Activated naive CD4-positive, alpha-beta T cell treated with anti-CD3 and anti-CD28 coated beads, Interleukin-2, amount 10 ng/mL, durations not matched to agents 7 days and 5 days (primary cell): ENCODE data around the gene MUC22.
A peak's percentile ranks its signal among the peaks of the same experiment; 100 is the strongest.
"Not testable (repeated sequence)": the region's sequence is repeated elsewhere in the genome, so short reads cannot be mapped to it uniquely, and the experiment has no call there.

Source experiments
- CTCF ChIA-PET: fragments of 350-600 bp; sonication (Branson Sonifier 250); formaldehyde crosslinking; loops from one replicate; lab custom pipeline; 2021; ENCODE audit warnings: antibody characterized with exemption; lab: Charles Lee
- DNase-seq: peaks from one replicate; pipeline ENCODE4 v3.0.0-alpha.2; 2020
- H3K27ac Mint-ChIP-seq: one replicate; pipeline ENCODE4 v1.8.0; 2021; ENCODE audit warnings: mild to moderate bottlenecking, moderate library complexity, mixed read lengths
- H3K27me3 Mint-ChIP-seq: one replicate; pipeline ENCODE4 v1.8.0; 2021; ENCODE audit warnings: mild to moderate bottlenecking, mixed read lengths
- H3K36me3 Mint-ChIP-seq: one replicate; pipeline ENCODE4 v1.8.0; 2021; ENCODE audit warnings: mixed read lengths
- H3K4me1 Mint-ChIP-seq: one replicate; pipeline ENCODE4 v1.8.0; 2021; ENCODE audit warnings: mixed read lengths
- H3K4me3 Mint-ChIP-seq: one replicate; pipeline ENCODE4 v1.8.0; 2021; ENCODE audit warnings: mild to moderate bottlenecking, moderate library complexity, mixed read lengths
- H3K9me3 Mint-ChIP-seq: one replicate; pipeline ENCODE4 v1.8.0; 2021; ENCODE audit warnings: mixed read lengths

Gene MUC22

DNA sequence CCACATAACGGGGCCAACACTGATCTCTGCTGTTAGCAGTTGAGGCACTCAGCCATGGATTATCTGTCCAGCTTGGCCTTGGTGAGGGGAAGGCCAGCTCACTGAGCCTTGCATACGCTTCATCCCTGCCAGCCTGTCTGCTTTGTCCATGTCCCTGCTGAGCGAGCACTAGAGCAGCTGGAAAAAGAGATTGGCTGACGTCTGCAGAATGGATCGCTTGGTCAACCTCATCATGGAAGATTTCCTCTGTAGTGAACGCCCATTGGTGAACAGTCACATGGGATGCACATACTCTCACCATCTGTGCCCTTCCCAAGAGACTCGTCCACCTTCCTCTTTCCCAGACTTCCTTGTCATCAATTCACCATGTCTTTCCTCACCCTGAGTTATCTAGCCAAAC, 26.9 kb downstream of the MUC22 start:
- no peak for DNase-seq
- no peaks in the 10 kb centered on the region for H3K36me3 Mint-ChIP-seq
- H3K4me1 Mint-ChIP-seq = no peaks in the 10 kb centered on the region
- H3K27ac Mint-ChIP-seq = no peak overlapping the region
- peaks cover 14% of the 10 kb centered on the region for H3K27me3 Mint-ChIP-seq
- CTCF ChIA-PET = no interaction called here
- no peaks in the 10 kb centered on the region for H3K9me3 Mint-ChIP-seq
- H3K4me3 Mint-ChIP-seq = no peak overlapping the region

DNA sequence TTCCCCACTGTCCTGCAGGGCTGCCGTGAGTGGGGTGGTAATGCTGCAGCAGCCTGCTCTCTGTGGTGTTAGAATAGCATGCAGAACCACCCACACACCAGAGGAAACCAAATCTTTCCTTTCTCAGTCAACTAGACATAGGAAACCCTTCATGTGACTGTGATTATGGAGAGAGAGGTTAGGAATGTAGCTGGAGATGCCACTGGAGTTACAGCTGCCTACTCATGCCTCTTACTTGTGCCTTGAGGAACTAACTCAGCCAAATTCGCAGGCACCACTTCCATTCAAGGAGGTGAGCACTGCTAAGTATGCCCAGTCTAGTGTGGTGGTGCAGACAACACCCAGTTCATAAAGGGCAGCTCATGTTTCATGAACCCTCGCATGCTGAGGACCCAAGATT, 27.4 kb downstream of the MUC22 start:
- peaks cover 16% of the 10 kb centered on the region for H3K27me3 Mint-ChIP-seq
- CTCF ChIA-PET = no interaction called here
- no peak for DNase-seq
- H3K9me3 Mint-ChIP-seq = no peaks in the 10 kb centered on the region
- no peaks in the 10 kb centered on the region for H3K36me3 Mint-ChIP-seq
- no peak overlapping the region for H3K27ac Mint-ChIP-seq
- H3K4me1 Mint-ChIP-seq = peaks cover under 1% of the 10 kb centered on the region
- H3K4me3 Mint-ChIP-seq = no peak overlapping the region

DNA sequence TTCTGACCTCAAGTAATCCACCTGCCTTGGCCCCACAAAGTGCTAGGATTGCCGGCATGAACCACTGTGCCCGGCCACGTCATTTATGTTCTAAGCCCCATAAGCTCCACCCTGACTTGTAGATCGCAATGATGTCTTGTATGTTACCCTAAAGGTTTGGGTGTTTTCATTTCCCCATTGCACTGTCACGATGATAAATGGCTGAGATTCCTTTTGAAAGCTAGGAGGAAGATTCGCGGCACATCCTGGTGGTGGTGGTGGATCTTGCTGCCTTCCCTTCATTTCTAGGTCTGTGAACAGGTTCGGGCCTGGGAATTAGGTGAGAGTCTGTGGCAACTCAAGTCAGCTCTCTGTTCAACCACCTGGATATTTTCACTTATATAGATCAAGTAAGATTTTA, 28.3 kb downstream of the MUC22 start:
- Mint-ChIP-seq H3K27ac (no peak overlapping the region), H3K27me3 (peaks cover 14% of the 10 kb centered on the region), H3K36me3 (no peaks in the 10 kb centered on the region)

DNA sequence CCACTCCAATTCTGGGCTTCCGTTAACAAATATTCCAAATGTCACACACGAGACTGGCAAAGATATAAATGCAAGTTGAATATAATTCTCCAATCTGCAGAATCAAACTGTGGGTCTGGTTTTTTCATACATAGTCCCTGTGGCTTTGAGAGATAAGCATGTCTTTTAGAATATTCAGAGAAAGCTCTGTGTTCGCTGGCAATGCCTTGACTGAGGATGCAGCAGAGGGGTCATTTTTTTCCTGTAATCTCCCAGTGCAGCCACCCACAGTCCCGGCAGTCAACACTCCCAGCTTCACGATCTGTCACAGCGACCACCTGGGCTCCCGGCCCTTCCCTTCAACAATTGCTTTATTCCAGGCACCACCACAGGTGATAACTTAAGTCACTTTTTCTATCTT, 30.5 kb downstream of the MUC22 start:
- H3K27ac Mint-ChIP-seq = no peak overlapping the region
- peaks cover 3% of the 10 kb centered on the region for H3K4me1 Mint-ChIP-seq
- peaks cover 30% of the 10 kb centered on the region for H3K27me3 Mint-ChIP-seq
- H3K4me3 Mint-ChIP-seq = no peak overlapping the region
- H3K36me3 Mint-ChIP-seq = no peaks in the 10 kb centered on the region
- CTCF ChIA-PET = interaction anchor here (1.2 to 2.0 kb wide), 2 partner anchors 126 kb away, joined by 5 to 9 read pairs; partner anchors contain the start of gene VARS2
- H3K9me3 Mint-ChIP-seq = no peaks in the 10 kb centered on the region
- no peak for DNase-seq

More for the DNA sequence above, 28.3 kb downstream of the MUC22 start:
- peaks cover 3% of the 10 kb centered on the region for H3K4me1 Mint-ChIP-seq
- no peak for DNase-seq
- H3K9me3 Mint-ChIP-seq = no peaks in the 10 kb centered on the region
- no peak overlapping the region for H3K4me3 Mint-ChIP-seq
- CTCF ChIA-PET = interaction anchor here (0.8 kb wide), 1 partner anchor 89 kb away, joined by 3 read pairs; no protein-coding TSS in a partner anchor

DNA sequence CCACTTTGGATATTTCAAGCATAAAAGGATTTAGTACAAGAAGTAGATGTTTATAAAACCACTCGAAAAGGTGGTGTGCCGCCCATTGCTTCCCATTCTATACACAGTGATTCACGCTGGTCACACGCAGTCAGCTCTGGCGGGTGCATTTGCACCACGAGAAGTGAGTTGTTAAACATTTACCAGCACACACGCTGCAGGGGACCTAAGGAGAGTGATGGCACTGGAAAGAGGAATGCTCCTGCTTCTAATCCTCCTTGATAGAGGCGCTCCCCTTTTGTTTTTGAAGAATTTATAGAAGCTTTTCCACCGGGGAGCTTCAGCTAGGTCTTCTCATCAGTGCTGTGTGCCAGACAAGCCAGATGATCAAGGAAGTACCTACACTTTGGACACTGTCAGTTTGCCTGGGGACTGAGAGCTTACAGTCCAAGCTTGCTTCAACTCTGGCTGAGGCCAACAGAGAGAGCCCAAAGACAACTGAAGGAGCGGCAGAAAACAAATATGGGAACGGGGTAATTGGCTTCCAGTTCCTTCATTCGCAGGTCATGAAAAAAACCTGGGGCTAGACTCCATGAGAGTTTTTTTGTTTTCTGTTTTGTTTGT, 31.2 kb downstream of the MUC22 start:
- H3K27ac Mint-ChIP-seq = no peak overlapping the region
- CTCF ChIA-PET = interaction anchor here (1.3 to 2.0 kb wide), 2 partner anchors 10 to 126 kb away, joined by 6 to 9 read pairs; partner anchors contain the start of gene VARS2
- H3K27me3 Mint-ChIP-seq = peaks cover 35% of the 10 kb centered on the region
- H3K9me3 Mint-ChIP-seq = no peaks in the 10 kb centered on the region
- peaks cover 3% of the 10 kb centered on the region for H3K4me1 Mint-ChIP-seq
- no peak overlapping the region for H3K4me3 Mint-ChIP-seq
- H3K36me3 Mint-ChIP-seq = no peaks in the 10 kb centered on the region
- DNase-seq = no peak

DNA sequence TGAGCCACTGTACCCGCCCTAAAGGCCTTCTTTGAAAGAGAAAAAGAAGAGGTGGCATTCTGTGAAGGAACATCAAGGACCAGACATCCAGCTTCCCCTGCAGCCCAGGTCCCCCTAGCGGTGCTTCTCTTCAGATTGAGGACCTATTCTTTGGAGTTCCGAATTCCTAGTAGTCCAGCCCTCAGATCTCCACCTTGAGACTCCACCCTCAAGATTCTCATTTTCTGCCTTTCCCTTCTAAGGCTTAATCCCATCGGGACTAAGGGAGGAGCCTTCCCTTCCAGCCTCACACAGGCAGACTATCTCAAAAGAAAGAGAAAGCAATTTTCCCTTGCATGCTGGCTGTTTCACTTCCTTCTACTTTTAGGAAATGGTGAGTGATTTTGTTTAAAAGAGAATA, 32.5 kb downstream of the MUC22 start:
- DNase-seq = peak; percentile 27
- Mint-ChIP-seq H3K9me3 (no peaks in the 10 kb centered on the region), H3K4me3 (no peak overlapping the region), H3K4me1 (peaks cover 3% of the 10 kb centered on the region), H3K27ac (no peak overlapping the region), H3K27me3 (peaks cover 45% of the 10 kb centered on the region), H3K36me3 (no peaks in the 10 kb centered on the region)
- CTCF ChIA-PET = interaction anchor here (1.3 to 2.0 kb wide), 2 partner anchors 9 to 128 kb away, joined by 6 to 9 read pairs; partner anchors contain the start of gene VARS2

DNA sequence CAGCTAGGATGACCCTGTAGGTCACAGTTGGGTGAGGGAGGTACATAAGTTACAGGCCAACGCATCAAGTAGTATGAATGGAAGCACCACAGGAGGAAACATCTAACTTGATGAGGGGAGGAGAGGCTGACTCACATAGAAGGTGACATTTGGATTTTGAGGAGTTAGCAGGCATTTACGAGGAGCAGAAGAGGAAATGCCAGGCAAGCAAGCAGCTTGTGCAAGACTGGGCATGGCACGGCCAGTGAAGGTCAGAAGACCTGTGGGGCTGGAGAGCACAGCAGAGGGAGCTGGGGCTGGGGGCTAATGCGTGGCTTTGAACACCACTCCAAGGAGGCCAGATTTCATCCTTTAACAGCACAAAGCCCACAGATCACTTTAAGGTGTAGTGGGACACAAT, 37.8 kb downstream of the MUC22 start:
- Mint-ChIP-seq H3K9me3 (no peaks in the 10 kb centered on the region), H3K27ac (no peak overlapping the region), H3K4me3 (no peak overlapping the region), H3K27me3 (peaks cover 59% of the 10 kb centered on the region), H3K36me3 (no peaks in the 10 kb centered on the region), H3K4me1 (no peaks in the 10 kb centered on the region)
- CTCF ChIA-PET = no interaction called here
- no peak for DNase-seq

DNA sequence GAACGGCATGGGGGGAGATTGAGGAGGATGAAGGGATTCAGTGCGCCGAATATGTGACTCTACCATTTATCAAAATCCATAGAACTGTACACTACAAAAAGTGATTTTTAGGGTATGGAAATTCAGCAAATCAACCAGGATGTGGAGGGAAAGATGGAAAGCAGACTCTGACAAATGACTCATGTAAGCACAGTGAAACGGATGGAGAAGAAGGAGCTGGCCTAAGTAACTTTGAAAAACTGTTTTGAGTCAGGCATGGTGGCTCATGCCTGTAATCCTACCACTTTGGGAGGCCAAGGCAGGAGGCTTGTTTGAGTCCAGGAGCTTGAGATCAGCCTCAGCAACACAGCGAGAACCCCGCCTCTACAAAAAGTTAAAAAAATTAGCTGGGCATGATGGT, 39.2 kb downstream of the MUC22 start:
- H3K27me3 Mint-ChIP-seq = peaks cover 66% of the 10 kb centered on the region
- H3K27ac Mint-ChIP-seq = no peak overlapping the region
- no peaks in the 10 kb centered on the region for H3K9me3 Mint-ChIP-seq
- H3K36me3 Mint-ChIP-seq = no peaks in the 10 kb centered on the region
- DNase-seq = no peak
- CTCF ChIA-PET = no interaction called here
- H3K4me1 Mint-ChIP-seq = no peaks in the 10 kb centered on the region
- no peak overlapping the region for H3K4me3 Mint-ChIP-seq

DNA sequence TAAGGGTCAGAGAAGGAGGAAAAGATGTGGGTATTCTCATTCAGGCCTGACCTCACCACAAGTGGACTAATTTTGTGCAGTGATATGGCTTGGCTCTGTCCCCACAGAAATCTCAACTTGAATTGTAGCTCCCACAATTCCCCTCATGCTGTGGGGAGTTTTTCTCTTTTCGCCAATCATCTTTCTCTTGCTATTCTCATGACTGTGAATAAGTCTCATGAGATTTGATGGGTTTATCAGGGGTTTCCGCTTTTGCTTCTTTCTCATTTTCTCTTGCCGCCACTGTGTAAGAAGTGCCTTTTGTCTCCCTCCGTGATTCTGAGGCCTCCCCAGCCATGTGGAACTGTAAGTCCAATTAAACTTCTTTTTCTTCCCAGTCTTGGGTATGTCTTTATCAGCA, 42.9 kb downstream of the MUC22 start:
- H3K36me3 Mint-ChIP-seq, H3K27ac Mint-ChIP-seq, DNase-seq, H3K4me3 Mint-ChIP-seq, H3K9me3 Mint-ChIP-seq, H3K4me1 Mint-ChIP-seq: not testable (repeated sequence)
- peaks cover 62% of the 10 kb centered on the region for H3K27me3 Mint-ChIP-seq
- CTCF ChIA-PET = interaction anchor here (1.0 to 1.5 kb wide), 2 partner anchors 9 to 26 kb away, joined by 3 to 4 read pairs; no protein-coding TSS in a partner anchor

DNA sequence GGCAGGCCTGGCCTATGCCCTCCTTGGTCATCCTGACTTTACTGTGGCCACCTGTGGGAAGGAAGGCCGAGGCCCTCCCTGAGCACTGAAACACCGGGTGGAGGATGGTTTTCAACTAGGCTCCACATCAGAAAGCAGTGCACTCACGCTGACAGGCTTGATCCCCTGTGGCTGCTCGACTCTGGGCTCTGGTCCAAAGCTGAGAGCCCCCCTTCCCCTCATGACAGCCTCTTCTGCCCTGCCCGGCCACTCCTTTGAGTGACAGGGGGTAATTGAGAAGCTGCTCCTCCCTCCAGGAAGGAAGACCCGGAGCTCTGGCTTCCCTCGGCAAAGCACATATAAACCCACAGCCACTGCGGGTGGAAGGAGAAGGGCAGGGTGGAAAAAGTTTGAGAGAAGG, 43.6 kb downstream of the MUC22 start:
- H3K27ac Mint-ChIP-seq = no peak overlapping the region
- no peaks in the 10 kb centered on the region for H3K36me3 Mint-ChIP-seq
- no peaks in the 10 kb centered on the region for H3K9me3 Mint-ChIP-seq
- CTCF ChIA-PET = interaction anchor here (1.0 to 1.5 kb wide), 2 partner anchors 10 to 26 kb away, joined by 3 to 4 read pairs; no protein-coding TSS in a partner anchor
- peaks cover 62% of the 10 kb centered on the region for H3K27me3 Mint-ChIP-seq
- no peak overlapping the region for H3K4me3 Mint-ChIP-seq
- DNase-seq = no peak
- no peaks in the 10 kb centered on the region for H3K4me1 Mint-ChIP-seq

DNA sequence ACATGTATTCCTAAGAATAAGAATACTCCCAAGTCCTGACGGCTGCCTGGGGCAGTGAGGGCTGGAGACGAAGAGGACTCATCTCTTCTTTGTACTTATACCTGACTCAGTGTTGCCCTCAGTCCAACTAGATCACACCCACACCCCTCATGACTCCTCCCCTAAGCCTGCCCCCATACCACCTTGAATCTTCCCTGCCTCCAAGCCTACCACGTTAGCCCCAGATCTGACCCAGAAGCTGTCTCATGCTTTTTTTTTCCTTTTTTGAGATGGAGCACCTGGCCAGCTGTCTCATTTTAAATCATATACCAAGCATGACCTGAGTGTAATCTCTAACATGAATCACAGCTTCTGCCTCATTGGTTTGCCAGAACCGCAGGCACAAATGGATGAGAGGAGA, 45.2 kb downstream of the MUC22 start:
- no peak for DNase-seq
- Mint-ChIP-seq H3K4me3 (no peak overlapping the region), H3K4me1 (no peaks in the 10 kb centered on the region), H3K27me3 (peaks cover 57% of the 10 kb centered on the region), H3K36me3 (no peaks in the 10 kb centered on the region), H3K27ac (no peak overlapping the region), H3K9me3 (no peaks in the 10 kb centered on the region)
- CTCF ChIA-PET = interaction anchor here (0.9 kb wide), 1 partner anchor 24 kb away, joined by 3 read pairs; no protein-coding TSS in a partner anchor

DNA sequence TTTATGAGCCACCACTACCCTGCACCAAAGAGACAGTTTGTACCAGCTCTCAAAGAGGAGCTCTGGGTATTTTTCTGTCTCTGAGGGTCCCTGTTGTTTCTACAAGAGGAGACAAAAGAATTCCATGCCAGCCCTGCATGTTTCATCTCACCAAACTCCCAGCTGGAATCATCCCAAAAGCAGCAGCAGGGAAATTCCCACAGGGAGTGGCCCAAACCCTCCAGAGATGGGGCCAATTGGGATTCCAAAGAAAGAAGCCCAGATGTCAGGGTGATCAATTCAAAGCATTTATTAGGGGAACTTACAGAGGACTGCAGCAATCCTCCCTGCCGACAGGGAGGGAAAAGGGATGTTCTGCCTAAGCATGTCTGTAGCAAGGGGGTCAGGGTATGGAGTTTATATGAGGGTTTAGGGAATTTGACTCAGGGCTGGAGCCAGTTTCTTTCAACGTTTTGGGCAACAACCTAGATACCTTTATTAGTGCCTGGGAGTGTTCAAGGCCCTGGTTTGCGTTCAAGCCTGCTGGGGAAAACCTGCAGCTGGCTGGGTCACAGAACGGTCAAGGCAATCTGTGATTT, 47.2 kb downstream of the MUC22 start:
- CTCF ChIA-PET = interaction anchor here (1.0 kb wide), 1 partner anchor 13 kb away, joined by 5 read pairs; no protein-coding TSS in a partner anchor
- Mint-ChIP-seq H3K36me3 (no peaks in the 10 kb centered on the region), H3K27ac (no peak overlapping the region), H3K9me3 (no peaks in the 10 kb centered on the region), H3K4me3 (no peak overlapping the region), H3K4me1 (no peaks in the 10 kb centered on the region), H3K27me3 (peaks cover 53% of the 10 kb centered on the region)
- no peak for DNase-seq

DNA sequence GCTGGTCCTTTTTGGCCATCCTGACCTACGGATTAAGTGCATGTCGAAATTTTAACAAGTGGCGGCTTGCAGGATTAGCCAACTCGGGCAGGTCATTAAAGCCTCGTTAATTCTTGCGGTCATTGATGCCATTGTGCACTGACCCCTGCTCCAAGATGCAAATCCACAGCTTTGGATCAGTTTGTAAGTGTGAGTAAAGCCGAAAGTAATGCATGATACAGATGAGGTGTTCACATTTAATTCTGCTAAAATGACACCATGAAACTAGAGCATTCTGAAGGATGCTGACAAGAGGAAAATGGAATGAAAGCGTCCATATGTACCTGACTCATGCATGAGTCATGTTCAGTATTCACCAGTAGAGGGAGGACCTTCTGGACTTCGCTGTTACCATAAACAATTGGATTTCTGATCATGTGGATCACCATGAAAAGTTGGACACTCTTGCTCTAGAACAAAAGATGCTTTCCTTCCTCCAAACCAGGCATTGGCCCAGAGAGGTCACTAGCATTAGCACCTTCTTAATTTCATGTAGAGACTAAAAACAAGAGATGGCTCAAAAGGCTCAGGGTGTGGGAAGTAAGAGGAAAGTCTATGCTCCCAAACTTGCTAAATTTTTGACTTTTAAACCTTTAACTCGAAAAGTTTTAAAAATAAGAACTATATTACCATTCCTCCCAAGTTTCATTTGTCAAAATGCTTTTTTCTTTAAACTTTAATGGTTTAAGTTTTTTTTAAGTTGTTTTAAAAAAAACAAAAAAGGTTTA, 48.0 kb downstream of the MUC22 start:
- Mint-ChIP-seq H3K4me1 (no peaks in the 10 kb centered on the region), H3K27ac (no peak overlapping the region), H3K4me3 (no peak overlapping the region), H3K36me3 (no peaks in the 10 kb centered on the region), H3K27me3 (peaks cover 52% of the 10 kb centered on the region), H3K9me3 (no peaks in the 10 kb centered on the region)
- DNase-seq = no peak
- CTCF ChIA-PET = no interaction called here

DNA sequence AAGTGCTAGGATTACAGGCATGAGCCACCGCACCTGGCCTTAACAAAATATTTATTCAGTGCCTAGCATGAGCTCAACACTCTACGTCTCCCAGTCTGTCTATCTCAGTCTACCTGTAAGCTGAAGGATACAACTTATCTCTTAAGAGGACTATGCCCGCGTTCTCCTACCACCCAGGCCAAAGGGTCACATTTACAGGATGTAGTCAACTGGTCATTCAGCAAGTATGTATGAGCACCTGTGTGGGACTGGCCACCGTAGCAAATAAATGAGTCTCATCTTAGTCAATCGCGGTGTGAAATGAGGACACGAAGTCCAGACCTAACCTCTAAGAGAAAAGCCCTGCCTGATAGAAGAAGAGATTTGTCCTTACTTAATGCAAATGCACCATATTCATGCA, 49.9 kb downstream of the MUC22 start:
- Mint-ChIP-seq H3K36me3 (no peaks in the 10 kb centered on the region), H3K27me3 (peaks cover 35% of the 10 kb centered on the region), H3K9me3 (no peaks in the 10 kb centered on the region), H3K4me3 (no peak overlapping the region), H3K27ac (no peak overlapping the region), H3K4me1 (no peaks in the 10 kb centered on the region)
- DNase-seq = no peak
- CTCF ChIA-PET = interaction anchor here (0.9 to 2.3 kb wide), 5 partner anchors 8 to 144 kb away, joined by 4 to 10 read pairs (median 7); no protein-coding TSS in a partner anchor
